SU-DHL-6 (cell line): ENCODE measurements around the gene UPP1.
"Not testable (repeated sequence)": the region's sequence is repeated elsewhere in the genome, so short reads cannot be mapped to it uniquely, and the experiment has no call there.

Experiments
- H2AFZ ChIP-seq: fragments of 200-600 bp; sonication (generic); 2 replicates; pipeline ENCODE4 v1.6.1; 2014; ENCODE audit warnings: low read depth, mild to moderate bottlenecking, moderate library complexity, mixed read lengths, antibody characterized with exemption, low read length; ENCODE audit not compliant: severe bottlenecking
- H3F3A ChIP-seq: fragments of 200-600 bp; shearing (Covaris generic); 2 replicates; pipeline ENCODE4 v1.6.0; 2016; ENCODE audit warnings: antibody characterized with exemption, mild to moderate bottlenecking; ENCODE audit not compliant: insufficient read depth
- H3K27ac ChIP-seq: fragments of 200-600 bp; sonication (generic); 2 replicates; pipeline ENCODE4 v1.5.1; 2016; ENCODE audit warnings: low read depth, mild to moderate bottlenecking, low read length, moderate library complexity, mixed read lengths
- H3K27me3 ChIP-seq: fragments of 200-600 bp; sonication (generic), shearing (Covaris generic); 2 replicates; pipeline ENCODE4 v1.6.0; 2014; ENCODE audit warnings: mild to moderate bottlenecking, low read length
- H3K36me3 ChIP-seq: fragments of 200-600 bp; sonication (generic); 2 replicates; pipeline ENCODE4 v1.6.1; 2014; ENCODE audit warnings: mild to moderate bottlenecking, low read length, mixed read lengths
- H3K4me2 ChIP-seq: fragments of 300-600, 200-600 bp; shearing (Covaris generic), sonication (generic); 2 replicates; pipeline ENCODE4 v1.6.0; 2014; ENCODE audit warnings: low read length, low read depth, mild to moderate bottlenecking; ENCODE audit not compliant: poor library complexity, severe bottlenecking
- H3K4me3 ChIP-seq: fragments of 200-600 bp; sonication (generic); 2 replicates; pipeline ENCODE4 v1.5.1; 2014; ENCODE audit warnings: antibody characterized with exemption, low read length, mild to moderate bottlenecking, mixed read lengths; ENCODE audit not compliant: insufficient read depth, poor library complexity, severe bottlenecking
- H3K79me2 ChIP-seq: fragments of 200-600 bp; sonication (generic); 2 replicates; pipeline ENCODE4 v1.6.1; 2014; ENCODE audit warnings: mild to moderate bottlenecking, low read length, moderate library complexity; ENCODE audit not compliant: insufficient read depth
- H3K9ac ChIP-seq: fragments of 200-600 bp; sonication (generic); 2 replicates; pipeline ENCODE4 v1.7.0; 2014; ENCODE audit warnings: mild to moderate bottlenecking, low read length
- H3K9me2 ChIP-seq: fragments of 200-600 bp; sonication (generic); replicated peaks from 2 replicates; pipeline ENCODE4 v1.6.1; 2014; ENCODE audit warnings: low read length; ENCODE audit not compliant: insufficient read depth
- H3K9me3 ChIP-seq: fragments of 200-600 bp; sonication (generic); 2 replicates; pipeline ENCODE4 v1.6.1; 2014; ENCODE audit warnings: low read length, mixed read lengths; ENCODE audit not compliant: insufficient read depth
- H4K20me1 ChIP-seq: fragments of 200-600 bp; sonication (generic); 2 replicates; pipeline ENCODE4 v1.6.1; 2014; ENCODE audit warnings: low read depth, mild to moderate bottlenecking, antibody characterized with exemption, low read length, moderate library complexity, mixed read lengths
- EZH2phosphoT487 ChIP-seq: fragments of 200-600 bp; sonication (generic), shearing (Covaris generic); conservative IDR thresholded peaks from 2 replicates; pipeline ENCODE4 v1.6.1; 2018; ENCODE audit warnings: mild to moderate bottlenecking, antibody characterized with exemption, low read length, moderate library complexity, mixed read lengths
- TF ChIP-seq, protein P1 (sequence below): fragments of 200-600 bp; sonication (generic); IDR thresholded peaks from one replicate; pipeline ENCODE4 v1.5.1; 2017; ENCODE audit warnings: antibody characterized with exemption, mild to moderate bottlenecking, low read length, moderate library complexity; ENCODE audit not compliant: insufficient read depth, poor library complexity, severe bottlenecking

The UPP1 gene

DNA sequence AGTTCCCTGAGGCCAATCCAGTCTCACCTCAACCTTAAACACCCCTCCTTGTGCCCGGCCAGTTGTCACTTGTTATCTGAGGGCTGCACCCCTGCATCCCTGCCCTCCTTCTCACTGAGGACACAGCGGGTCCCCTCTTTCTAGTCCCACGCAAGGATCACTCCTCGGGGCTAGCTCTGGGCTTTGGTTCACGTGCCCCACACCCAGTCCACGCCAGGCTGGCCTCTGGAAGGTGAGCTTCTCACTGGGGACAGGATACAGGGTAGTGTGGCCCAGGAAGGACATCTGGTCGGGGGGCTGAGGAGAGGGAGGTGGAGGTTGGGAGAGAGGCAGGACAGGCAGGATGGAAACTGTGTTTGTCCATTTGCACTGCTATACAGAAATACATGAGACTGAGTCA lies 25.5 kb downstream of the UPP1 start:
- no peak overlapping the region for H3K4me2 ChIP-seq
- H3K9ac ChIP-seq = no peak overlapping the region
- no peaks in the 10 kb centered on the region for H4K20me1 ChIP-seq
- H3K9me3 ChIP-seq = no peaks in the 10 kb centered on the region
- H3K9me2 ChIP-seq = no peaks in the 10 kb centered on the region
- no peaks in the 10 kb centered on the region for H3K79me2 ChIP-seq
- H3K27me3 ChIP-seq = no peaks in the 10 kb centered on the region
- H3K36me3 ChIP-seq = no peaks in the 10 kb centered on the region
- no peak overlapping the region for H3K27ac ChIP-seq
- H3K4me3 ChIP-seq = no peak overlapping the region
- no peaks in the 10 kb centered on the region for H3F3A ChIP-seq
- no peak for TF ChIP-seq EZH2phosphoT487
- TF ChIP-seq, protein P1, sequence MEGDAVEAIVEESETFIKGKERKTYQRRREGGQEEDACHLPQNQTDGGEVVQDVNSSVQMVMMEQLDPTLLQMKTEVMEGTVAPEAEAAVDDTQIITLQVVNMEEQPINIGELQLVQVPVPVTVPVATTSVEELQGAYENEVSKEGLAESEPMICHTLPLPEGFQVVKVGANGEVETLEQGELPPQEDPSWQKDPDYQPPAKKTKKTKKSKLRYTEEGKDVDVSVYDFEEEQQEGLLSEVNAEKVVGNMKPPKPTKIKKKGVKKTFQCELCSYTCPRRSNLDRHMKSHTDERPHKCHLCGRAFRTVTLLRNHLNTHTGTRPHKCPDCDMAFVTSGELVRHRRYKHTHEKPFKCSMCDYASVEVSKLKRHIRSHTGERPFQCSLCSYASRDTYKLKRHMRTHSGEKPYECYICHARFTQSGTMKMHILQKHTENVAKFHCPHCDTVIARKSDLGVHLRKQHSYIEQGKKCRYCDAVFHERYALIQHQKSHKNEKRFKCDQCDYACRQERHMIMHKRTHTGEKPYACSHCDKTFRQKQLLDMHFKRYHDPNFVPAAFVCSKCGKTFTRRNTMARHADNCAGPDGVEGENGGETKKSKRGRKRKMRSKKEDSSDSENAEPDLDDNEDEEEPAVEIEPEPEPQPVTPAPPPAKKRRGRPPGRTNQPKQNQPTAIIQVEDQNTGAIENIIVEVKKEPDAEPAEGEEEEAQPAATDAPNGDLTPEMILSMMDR = no peak
- no peak overlapping the region for H2AFZ ChIP-seq

DNA sequence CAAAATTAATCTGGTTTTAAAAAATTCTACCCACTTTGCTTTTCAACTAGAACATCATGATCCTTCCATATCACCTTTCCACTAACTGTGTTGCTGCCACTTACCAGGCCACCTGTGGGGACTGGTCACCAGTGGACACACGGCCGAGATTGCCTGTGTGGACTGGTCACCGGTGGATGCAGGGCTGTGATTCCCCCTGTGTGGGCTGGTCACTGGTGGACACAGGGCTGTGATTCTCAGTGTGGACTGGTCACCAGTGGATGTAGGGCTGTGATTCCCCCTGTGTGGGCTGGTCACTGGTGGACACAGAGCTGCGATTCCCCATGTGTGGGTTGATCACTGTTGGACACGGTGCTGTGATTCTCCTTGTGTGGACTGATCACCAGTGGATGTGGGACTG lies 27.0 kb downstream of the UPP1 start:
- H3K9me3 ChIP-seq = no peaks in the 10 kb centered on the region
- H3F3A ChIP-seq = no peaks in the 10 kb centered on the region
- no peaks in the 10 kb centered on the region for H3K27me3 ChIP-seq
- H3K9me2 ChIP-seq = no peaks in the 10 kb centered on the region
- H3K9ac ChIP-seq = no peak overlapping the region
- no peak for TF ChIP-seq EZH2phosphoT487
- TF ChIP-seq, protein P1 = no peak
- H3K4me2 ChIP-seq = no peak overlapping the region
- H3K36me3 ChIP-seq = no peaks in the 10 kb centered on the region
- no peak overlapping the region for H3K27ac ChIP-seq
- H4K20me1 ChIP-seq = no peaks in the 10 kb centered on the region
- no peaks in the 10 kb centered on the region for H3K79me2 ChIP-seq
- no peak overlapping the region for H3K4me3 ChIP-seq
- H2AFZ ChIP-seq = no peak overlapping the region

DNA sequence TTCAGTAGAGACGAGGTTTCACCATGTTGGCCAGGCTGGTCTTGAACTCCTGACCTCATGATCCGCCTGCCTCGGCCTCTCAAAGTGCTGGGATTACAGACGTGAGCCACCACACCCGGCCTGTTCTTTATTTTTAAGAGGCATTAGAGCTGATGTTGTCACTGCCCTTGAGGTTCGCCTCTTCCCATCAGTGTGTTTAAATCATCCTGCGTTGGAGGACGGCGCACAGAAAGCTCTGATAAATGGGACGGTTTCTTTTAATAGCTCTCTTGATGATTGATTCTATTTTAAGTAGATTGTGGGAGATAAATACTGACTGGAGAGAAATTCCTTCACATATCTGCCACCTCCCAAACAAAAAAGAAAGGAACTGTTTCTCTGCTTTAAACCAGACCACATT lies 29.0 kb downstream of the UPP1 start:
- Histone ChIP-seq H3K36me3 (no peaks in the 10 kb centered on the region), H2AFZ (no peak overlapping the region), H3K27ac (no peak overlapping the region), H3K9me3 (no peaks in the 10 kb centered on the region), H3K9me2 (no peaks in the 10 kb centered on the region), H3K27me3 (no peaks in the 10 kb centered on the region), H3K79me2 (no peaks in the 10 kb centered on the region), H3F3A (no peaks in the 10 kb centered on the region), H3K4me2 (no peak overlapping the region), H3K4me3 (no peak overlapping the region), H3K9ac (no peak overlapping the region), H4K20me1 (no peaks in the 10 kb centered on the region)
- TF ChIP-seq EZH2phosphoT487 = no peak
- TF ChIP-seq, protein P1 = no peak

DNA sequence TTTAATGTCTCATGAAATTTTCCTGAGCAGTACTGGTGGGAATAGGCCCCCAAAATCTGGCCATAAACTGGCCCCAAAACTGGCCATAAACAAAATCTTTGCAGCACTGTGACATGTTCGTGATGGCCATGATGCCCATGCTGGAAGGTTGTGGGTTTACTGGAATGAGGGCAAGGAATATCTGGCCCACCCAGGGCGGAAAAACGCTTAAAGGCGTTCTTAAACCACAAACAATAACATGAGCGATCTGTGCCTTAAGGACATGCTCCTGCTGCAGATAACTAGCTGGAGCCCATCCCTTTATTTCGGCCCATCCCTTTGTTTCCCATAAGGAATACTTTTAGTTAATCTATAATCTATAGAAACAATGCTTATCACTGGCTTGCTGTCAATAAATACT lies 31.5 kb downstream of the UPP1 start:
- not testable (repeated sequence) for H3K9me3 ChIP-seq, H2AFZ ChIP-seq, H3K9me2 ChIP-seq, H4K20me1 ChIP-seq, H3K27ac ChIP-seq, H3K4me2 ChIP-seq, H3K9ac ChIP-seq, H3K79me2 ChIP-seq, H3K36me3 ChIP-seq, H3K4me3 ChIP-seq, H3K27me3 ChIP-seq, H3F3A ChIP-seq
